SW480 (cell line): ENCODE measurements around the gene IQCF2.
"Not testable (repeated sequence)": the region's sequence is repeated elsewhere in the genome, so short reads cannot be mapped to it uniquely, and the experiment has no call there.

Experiments
- DNase-seq: peaks from one replicate; pipeline ENCODE4 v3.0.0-alpha.2; 2016; ENCODE audit warnings: low spot score

Gene IQCF2

DNA sequence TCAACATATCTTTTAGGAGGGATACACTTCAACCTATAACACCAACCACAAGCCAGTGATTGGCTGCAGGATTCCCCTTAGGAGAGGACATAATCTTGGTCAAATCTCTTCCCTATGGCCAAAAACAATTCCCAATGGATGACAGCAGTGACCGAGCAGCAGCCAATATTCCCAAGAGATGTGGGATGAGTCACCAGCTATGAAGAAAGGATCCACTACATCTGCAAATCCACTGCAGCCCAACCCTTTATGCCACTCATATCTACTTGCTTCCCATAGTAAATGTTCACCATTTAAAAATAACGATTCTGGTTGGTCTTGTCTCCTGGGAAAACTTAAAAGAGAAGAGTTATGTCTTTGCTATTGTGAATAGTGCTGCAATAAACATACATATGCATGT, 18.5 kb downstream of the IQCF2 start:
- DNase-seq, result no peak

DNA sequence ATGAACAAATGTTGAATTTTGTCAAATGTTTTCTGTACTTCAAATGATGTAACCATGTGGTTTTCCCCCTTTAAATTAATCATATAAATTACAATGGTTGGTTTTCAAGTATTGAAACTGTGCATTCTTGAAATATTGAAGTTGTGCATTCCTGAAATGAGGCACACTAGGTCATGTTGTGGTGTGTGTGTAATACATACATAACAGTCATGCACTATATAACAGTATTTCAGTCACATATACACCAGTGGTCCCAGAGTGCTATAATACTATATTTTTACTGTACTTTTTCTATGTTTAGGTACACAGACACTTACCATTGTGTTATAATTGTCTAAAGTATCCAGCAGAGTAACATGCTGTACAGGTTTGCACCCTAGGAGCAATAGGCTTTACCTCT, 25.0 kb downstream of the IQCF2 start:
- DNase-seq, result no peak

DNA sequence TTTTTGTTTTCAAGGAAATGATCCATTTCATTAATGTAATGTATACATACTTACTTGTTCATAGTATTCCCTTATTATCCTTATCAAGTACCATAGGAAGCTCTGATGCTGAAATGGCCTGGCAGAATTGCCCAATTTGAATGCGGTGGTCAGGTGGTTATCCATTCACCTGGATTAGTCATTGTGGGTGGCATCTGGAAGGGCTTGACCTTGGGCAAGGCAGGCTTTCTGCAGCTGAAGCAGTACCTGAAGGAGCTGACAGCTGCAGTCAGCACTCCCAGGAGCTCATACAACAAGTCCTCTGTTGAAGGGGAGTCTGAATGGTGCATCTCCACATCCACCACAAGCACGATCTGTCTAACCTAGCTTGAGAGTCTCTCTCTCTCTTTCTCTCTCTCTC, 26.2 kb downstream of the IQCF2 start:
- peak; percentile 70 for DNase-seq

DNA sequence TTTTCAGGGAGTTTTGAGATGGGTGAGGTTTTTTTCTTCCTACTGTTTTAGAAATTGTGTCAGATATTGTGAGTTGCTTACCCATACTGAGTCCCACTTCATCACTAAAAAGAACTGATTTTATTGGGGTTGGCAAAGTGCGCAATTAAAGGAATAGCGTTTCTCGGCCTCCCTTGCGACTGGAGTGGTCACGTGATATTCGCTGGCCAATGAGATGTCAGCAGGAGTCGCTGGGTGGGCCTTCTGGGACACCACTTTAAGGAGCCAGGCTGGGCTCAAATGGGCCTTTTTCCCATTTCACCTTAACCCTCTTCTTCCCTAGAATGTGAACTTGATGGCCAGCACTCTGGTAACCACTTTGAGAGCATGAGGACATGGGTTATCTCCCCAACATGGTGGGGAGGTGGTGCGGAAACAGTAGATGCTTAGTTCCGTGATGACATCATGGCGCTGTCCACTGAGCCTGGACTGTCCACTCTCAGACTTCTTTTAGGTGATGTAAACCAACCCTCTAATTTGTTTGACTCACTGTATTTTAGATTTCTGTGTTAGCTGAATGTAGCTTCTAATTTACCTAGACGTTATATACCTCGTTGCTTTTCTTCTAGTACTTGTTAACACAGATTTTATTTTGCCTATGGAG, 27.2 kb downstream of the IQCF2 start:
- no peak for DNase-seq

DNA sequence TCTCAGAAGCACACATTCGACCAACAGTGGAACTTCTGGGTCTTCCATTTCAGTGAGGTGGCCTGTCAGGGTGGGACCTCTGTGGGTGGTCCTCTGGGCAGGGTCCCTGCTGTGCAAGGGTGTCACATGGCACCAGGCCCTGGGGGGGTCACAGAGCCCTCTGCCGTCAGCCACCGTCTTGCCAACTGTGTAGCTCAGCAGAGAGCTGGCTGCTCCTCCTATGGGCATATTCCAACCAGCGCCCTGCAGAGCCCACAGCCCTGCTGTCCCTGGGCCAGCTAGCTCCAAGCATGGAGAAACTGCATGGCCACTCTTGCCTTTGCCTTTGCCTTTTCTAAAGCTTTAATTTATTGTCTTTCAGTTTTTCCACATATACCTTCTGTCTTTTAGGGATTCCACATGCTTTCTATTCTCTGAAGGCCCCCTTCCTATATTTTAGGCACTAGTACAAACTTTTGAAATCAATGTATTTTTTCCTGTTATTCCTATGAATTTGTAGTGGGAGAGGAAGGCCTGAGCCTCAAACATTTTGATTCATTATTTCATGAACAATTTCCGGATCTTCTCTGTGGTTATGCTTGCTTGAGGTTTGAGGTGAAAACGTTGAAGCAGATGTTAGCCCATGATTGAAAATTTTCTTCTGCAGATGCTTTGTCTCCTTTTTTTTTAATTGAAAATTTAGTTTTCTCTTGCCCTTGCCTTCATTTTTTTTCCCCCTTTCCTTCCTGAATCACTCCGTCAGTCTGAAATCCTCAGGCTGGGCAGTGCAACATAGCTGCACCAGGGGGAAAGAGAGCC, 30.0 kb downstream of the IQCF2 start:
- DNase-seq, result no peak

DNA sequence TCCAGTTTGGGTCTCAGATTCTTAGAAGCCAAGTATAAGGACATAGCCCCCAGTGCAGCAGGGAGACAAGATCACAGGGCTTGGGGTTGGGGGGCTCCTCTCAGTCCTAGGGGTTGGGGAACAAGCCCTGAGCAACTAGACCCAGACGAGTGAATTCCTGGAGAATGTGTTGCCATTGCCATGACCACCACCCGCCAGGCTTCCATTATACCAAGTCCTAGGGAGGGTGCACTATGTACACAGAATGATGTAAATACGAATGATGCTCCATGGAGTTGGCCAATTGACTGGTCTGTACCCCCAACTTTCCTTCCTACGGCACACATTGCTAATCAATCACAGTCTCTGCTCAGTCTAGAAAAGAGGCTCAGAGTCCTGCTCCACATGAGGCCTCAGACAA, 33.0 kb downstream of the IQCF2 start:
- DNase-seq, result no peak

DNA sequence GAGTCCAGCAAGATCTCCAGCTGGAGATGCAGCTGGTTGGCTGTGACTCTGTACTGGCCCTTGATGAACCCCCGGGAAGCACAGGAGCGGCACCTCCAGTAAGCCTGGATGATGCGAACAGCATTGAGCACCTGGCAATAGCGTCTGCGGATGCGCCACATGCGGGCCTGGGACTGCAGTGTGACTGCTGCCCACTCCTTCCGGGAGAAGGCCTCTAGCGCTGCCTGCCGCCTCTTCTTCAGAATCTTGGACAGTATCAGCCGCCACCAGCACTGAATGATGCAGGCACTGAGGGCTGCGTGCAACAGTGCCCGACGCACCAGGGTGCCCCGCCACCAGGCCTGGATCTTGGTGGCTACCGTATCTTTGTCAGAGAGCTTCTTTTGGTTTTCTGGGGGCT, 33.5 kb downstream of the IQCF2 start:
- DNase-seq, result no peak

DNA sequence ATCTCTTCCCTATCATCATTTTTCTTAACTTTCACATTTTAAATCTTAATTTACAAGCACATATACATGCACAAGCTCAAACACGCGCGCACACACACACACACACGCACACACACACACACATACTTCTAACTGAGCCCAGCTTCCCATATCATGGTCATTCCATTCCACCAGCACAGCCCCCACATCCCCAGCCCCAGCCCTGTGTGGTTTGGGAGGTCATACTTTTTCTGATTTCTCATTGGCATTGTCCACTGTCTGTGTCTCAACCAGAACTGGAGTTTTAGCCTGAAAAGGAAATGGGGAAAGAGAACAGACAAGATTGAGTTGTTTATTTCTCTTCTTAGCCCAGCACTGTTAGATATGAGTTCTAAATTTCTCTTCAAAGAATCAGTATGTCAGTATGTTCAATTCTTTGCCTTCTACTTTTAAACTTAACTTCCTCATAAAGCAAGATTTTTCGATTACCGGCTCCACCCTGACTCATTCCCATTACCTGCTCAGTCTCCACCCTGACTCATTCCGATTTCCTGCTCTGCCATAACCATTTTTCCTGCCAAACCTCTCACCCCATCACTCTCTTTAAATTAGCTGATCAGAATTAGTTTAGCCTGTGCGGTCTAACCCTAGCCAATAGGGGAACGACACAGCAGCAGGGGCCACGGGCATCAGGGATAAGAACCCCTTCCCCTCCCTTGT, 35.3 kb downstream of the IQCF2 start:
- DNase-seq, result no peak

DNA sequence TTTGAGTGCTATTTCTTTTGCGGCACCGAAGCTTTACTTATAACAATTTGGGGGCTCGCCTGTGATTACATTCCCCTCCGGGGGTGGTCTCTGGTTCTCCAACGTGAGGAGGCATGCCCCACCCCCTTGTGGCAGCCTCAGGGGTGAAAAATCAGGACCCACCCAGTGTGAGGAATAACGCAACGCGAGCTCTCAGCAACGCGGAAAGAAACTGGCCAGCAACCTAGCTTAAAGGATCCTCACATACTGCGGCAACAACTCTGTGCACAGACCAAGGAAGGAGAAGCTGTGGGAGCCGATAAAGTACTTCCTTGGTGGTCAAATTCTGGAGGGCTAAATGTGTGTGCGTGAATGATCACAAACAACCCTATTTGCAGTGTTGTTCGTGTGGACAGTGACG, 36.0 kb downstream of the IQCF2 start:
- no peak for DNase-seq

DNA sequence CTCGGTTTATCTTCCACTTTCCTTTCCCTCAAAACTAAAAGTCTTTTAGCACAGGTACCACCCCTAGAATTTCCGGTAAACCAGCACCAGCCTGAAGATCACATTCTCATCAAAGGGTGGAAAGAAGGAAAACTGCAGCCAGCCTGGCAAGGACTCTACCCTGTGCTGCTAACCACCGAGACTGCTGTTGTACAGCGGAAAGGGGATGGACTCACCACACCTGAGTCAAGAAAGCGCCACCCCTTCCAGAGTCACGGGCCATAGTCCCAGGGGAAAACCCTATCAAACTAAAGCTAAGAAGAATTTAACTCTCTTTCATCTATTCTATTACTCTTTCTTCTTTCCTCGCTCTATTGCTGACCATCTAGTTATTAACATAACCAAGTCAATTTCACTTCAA, 38.6 kb downstream of the IQCF2 start:
- DNase-seq, result not testable (repeated sequence)

DNA sequence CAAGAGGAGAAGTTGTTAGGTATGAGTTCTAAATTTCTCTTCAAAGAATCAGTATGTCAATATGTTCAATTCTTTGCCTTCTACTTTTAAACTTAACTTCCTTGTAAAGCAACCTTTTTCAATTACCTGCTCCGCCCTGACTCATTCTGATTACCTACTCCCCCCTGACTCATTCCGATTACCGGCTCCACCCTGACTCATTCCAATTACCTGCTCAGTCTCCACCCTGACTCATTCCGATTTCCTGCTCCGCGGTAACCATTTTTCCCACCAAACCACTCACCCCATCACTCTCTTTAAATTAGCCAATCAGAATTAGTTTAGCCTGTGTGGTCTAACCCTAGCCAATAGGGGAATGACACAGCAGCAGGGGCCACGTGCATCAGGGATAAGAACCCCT, 40.9 kb downstream of the IQCF2 start:
- peak; percentile 81 for DNase-seq

DNA sequence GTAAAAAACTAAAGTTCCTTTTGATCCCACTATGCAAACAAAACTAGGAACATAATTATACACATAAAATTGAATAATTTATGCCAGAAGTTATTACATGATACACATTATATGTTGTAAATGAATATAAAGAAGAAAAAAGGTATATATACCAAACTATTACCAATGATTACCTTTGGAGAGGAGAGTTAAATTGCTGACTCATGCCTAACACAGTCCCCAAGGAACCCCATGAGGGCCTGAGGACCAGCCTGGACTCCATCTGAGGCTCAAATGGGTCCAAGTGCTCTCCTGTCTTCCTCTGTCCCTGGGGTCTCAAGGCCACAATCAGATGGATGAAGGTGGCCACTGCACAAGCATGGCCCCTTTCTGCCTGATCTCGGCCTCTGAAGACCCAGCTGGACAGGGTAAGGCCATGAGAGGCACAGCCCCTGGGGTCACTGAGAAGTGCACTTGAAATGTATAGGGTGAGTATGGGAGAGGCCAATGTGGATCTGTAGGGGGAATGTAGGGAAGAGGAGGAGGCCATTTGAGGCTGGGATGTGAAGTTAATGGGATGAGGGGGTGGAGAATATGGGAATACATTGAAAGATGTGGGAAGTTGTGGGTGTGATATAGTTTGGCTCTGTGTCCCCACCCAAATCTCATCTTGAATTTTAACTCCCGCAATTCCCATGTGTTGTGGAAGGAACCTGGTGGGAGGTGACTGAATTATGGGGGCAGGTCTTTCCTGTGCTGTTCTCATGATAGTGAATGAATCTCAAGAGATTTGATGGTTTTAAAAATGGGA, 42.8 kb downstream of the IQCF2 start:
- no peak for DNase-seq

DNA sequence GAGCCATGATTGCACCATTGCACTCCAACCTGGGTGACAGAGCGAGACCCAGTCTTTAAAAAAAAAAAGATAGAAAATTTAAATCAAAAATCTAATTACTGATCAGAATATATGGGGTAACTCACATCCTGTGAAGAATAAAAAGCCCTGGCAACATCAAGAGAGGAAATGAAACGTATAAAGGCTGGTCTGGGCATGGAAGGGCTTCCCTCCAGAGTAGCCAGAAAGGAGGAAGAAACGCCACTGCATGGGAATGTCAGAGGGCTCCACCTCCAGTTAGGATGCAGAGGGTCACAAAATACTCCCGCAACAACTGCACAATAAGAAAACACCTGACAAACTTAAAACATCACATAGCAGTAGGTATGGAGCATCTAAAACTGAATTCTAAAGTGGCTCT, 46.6 kb downstream of the IQCF2 start:
- DNase-seq, result no peak
